Gastroesophageal sphincter (tissue), 4 donors: ENCODE measurements around the gene VAV2. TPM values are rescaled to one million over a fixed set of nuclear protein-coding genes. Genes with fewer than 3 reads are reported as not detected.
"Not testable (repeated sequence)": the region's sequence is repeated elsewhere in the genome, so short reads cannot be mapped to it uniquely, and the experiment has no call there.

Experiments used
- ATAC-seq: fragments of 150-250 bp; one replicate; pipeline ENCODE4 v1.9.1; 2016; ENCODE audit warnings: mild to moderate bottlenecking, moderate library complexity
- H3K27ac ChIP-seq, 4 donors: fragments of 200-600 bp; sonication (generic) in 3 of 4; 1 replicate in 3 of 4; 2 replicates in 1 of 4; pipeline ENCODE4 v1.5.1; 2016 to 2019
- H3K27me3 ChIP-seq: fragments of 200-600 bp; sonication (generic); one replicate; pipeline ENCODE4 v1.5.1; 2019
- H3K36me3 ChIP-seq, 2 donors: fragments of 200-600 bp; sonication (generic); one replicate each; pipeline ENCODE4 v1.5.1; 2019; ENCODE audit warnings: control low read depth in 1 of 2
- H3K4me1 ChIP-seq, 3 donors: fragments of 200-600 bp; sonication (generic); 1 replicate in 2 of 3; 2 replicates in 1 of 3; pipeline ENCODE4 v1.5.1; 2016 to 2019; ENCODE audit warnings: control low read depth in 2 of 3
- H3K4me3 ChIP-seq, 2 donors: fragments of 200-600 bp; sonication (generic); one replicate each; pipeline ENCODE4 v1.5.1; 2019; ENCODE audit warnings: mild to moderate bottlenecking in 1 of 2, moderate library complexity in 1 of 2
- H3K9me3 ChIP-seq, 3 donors: fragments of 200-600 bp; sonication (generic); one replicate each; pipeline ENCODE4 v1.5.1; 2017 to 2019; ENCODE audit warnings: control low read depth in 2 of 3
- EP300 ChIP-seq: sonication (generic); formaldehyde crosslinking; IDR thresholded peaks from one replicate; pipeline ENCODE4 v1.6.1; 2017; ENCODE audit warnings: antibody characterized with exemption, mild to moderate bottlenecking
- POLR2A ChIP-seq, 2 donors: fragments of 450-650 bp; IDR thresholded peaks; one replicate each; pipeline ENCODE4 v1.6.1; 2017; ENCODE audit warnings: antibody characterized with exemption in 2 of 2, mild to moderate bottlenecking in 2 of 2, moderate library complexity in 1 of 2
- POLR2AphosphoS5 ChIP-seq: sonication (generic); formaldehyde crosslinking; IDR thresholded peaks from one replicate; pipeline ENCODE4 v1.6.1; 2017; ENCODE audit warnings: antibody characterized with exemption
- WGBS, 2 donors: methylation state at CpG; one replicate each; pipeline ENCODE4 v1.1.5; 2018; ENCODE audit warnings: low coverage in 1 of 2; 5-methylcytosine and 5-hydroxymethylcytosine counted together
- total RNA-seq, 4 donors: library from RNA; depleted of rRNA; stranded (reverse); fragments of >200 nt; gene quantifications; one replicate each; pipeline ENCODE4 v1.1.0, GENCODE V29; 2016
- TF ChIP-seq, protein P1 (sequence below), 4 experiments: fragments of 200-600 bp in 2 of 4; fragments of 450-650 bp in 2 of 4; sonication (generic) in 1 of 4; IDR thresholded peaks; one replicate each; pipeline ENCODE4 v1.5.1; 2017 to 2019; ENCODE audit warnings: antibody characterized with exemption in 4 of 4, mild to moderate bottlenecking in 2 of 4, moderate library complexity in 2 of 4

Gene VAV2
- total RNA-seq, 4 donors from 2014 or later: 7.7 to 16.8 (median 8.9) TPM

DNA sequence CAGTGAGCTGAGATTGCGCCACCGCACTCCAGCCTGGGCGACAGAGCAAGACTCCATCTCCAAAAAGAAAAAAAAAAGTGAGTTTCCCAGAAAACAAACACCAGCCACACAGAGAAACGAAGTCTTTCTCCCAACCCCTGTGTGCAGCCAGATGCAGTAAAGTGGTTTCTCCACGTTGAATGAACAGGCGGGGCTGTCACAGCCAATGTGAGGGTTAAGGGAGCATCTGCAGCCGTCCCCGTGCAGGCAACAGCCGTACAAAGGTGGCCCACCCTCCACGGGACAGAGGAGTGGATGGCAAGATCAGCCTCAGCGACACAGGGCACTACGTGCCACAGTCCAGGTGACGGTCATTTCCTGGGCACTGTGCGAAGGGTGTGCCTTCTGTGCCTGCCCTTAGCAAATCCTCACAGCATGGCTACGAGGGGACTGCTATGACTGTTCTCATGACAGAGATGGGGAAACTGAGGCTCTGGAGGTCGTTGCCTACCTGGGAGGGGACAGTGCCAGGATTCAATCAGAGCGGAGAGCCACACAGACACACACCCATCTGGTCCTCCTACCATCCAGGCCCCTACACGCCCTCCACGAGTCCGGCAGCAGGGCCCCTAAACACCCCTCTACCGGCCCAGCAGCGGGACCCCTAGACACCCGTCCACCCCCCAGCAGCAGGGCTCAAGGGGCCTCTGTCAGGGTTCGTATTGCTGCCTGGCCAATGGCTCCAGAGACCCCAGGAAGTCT lies 2.3 kb downstream of the VAV2 start:
- whole genome bisulfite sequencing, 2 donors: 71% methylated on average over 6 of the region's 24 CpGs; no CpG with 5 or more reads in 1 of the 2 donors
- Histone ChIP-seq H3K4me1 (peaks cover 0 to 40% (median 18%) of the 10 kb centered on the region in 3 donors), H3K27me3 (no peaks in the 10 kb centered on the region)

DNA sequence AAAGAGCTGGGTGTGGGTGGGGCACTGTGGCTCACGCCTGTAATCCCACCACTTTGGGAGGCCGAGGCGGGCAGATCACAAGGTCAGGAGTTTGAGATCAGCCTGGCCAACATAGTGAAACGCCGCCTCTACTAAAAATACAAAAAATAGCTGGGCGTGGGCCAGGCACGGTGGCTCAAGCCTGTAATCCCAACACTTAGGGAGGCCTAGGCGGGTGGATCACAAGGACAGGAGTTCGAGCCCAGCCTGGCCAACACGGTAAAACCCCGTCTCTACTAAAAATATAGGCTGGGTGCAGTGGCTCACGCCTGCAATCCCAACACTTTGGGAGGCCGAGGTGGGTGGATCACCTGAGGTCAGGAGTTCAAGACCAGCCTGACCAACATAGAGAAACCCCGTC lies 3.4 kb downstream of the VAV2 start:
- H3K27me3 ChIP-seq, H3K27ac ChIP-seq, ATAC-seq, H3K36me3 ChIP-seq, H3K9me3 ChIP-seq, H3K4me3 ChIP-seq: not testable (repeated sequence)
- peaks cover 0 to 31% (median 13%) of the 10 kb centered on the region in 3 donors for H3K4me1 ChIP-seq
- 80% methylated on average over 1 of the region's 14 CpGs; no CpG with 5 or more reads in 1 of the 2 donors for WGBS, 2 donors

More for the DNA sequence above, 2.3 kb downstream of the VAV2 start:
- Histone ChIP-seq H3K36me3 (no peaks in the 10 kb centered on the region), H3K4me3 (no peak overlapping the region), H3K27ac (peak overlapping the region in 2 of 4 donors; percentile 88 to 96), H3K9me3 (no peaks in the 10 kb centered on the region)
- no peak for TF ChIP-seq POLR2A (IDR thresholded peaks at IDR 0.05)
- no peak for TF ChIP-seq POLR2AphosphoS5
- TF ChIP-seq, protein P1, sequence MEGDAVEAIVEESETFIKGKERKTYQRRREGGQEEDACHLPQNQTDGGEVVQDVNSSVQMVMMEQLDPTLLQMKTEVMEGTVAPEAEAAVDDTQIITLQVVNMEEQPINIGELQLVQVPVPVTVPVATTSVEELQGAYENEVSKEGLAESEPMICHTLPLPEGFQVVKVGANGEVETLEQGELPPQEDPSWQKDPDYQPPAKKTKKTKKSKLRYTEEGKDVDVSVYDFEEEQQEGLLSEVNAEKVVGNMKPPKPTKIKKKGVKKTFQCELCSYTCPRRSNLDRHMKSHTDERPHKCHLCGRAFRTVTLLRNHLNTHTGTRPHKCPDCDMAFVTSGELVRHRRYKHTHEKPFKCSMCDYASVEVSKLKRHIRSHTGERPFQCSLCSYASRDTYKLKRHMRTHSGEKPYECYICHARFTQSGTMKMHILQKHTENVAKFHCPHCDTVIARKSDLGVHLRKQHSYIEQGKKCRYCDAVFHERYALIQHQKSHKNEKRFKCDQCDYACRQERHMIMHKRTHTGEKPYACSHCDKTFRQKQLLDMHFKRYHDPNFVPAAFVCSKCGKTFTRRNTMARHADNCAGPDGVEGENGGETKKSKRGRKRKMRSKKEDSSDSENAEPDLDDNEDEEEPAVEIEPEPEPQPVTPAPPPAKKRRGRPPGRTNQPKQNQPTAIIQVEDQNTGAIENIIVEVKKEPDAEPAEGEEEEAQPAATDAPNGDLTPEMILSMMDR (IDR thresholded peaks at IDR 0.05): no peak
- no peak for TF ChIP-seq EP300
- ATAC-seq: no peak

DNA sequence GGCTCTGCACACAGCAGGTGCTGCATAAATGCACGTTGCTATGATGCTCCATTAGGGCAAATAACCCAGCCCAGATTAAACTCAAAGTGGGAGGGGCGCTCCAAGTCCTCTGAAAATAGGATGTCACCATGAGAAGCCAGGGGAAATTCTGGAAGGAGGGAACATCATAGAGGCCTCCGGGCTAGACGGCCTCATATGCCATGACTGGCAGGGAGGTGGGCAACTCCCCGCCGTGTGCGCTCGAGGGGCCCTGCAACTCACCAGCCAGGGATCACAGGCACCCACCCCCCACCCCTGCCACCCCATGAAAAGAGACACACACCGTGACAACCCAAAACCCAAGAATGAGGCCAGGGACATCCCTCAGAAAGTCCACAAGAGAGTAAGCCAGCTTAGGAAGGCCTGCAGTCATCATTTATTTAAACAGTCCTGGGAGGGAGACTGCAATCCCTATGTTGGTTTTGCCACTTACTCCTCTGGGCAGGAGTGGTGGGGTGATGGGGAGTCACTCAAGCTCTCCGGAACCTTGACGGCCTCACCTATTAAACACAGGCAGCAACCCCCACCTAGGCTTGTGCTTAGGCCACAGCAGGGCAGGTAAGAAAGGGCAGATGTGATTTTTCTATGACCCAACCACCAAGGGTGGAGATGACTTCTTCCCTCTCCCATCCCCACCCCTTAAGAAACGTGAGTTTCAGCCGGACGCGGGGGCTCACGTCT lies 4.0 kb downstream of the VAV2 start:
- Histone ChIP-seq H3K9me3 (no peaks in the 10 kb centered on the region), H3K4me1 (peaks cover 0 to 24% (median 10%) of the 10 kb centered on the region in 3 donors), H3K27ac (no peak overlapping the region), H3K36me3 (no peaks in the 10 kb centered on the region), H3K27me3 (no peaks in the 10 kb centered on the region), H3K4me3 (no peak overlapping the region)
- no peak for ATAC-seq
- no peak for TF ChIP-seq POLR2A (IDR thresholded peaks at IDR 0.05)
- TF ChIP-seq EP300: no peak
- TF ChIP-seq, protein P1 (IDR thresholded peaks at IDR 0.05): no peak
- TF ChIP-seq POLR2AphosphoS5: no peak
- 88 to 100% methylated on average over 1 to 6 of the region's 16 CpGs for WGBS, 2 donors

DNA sequence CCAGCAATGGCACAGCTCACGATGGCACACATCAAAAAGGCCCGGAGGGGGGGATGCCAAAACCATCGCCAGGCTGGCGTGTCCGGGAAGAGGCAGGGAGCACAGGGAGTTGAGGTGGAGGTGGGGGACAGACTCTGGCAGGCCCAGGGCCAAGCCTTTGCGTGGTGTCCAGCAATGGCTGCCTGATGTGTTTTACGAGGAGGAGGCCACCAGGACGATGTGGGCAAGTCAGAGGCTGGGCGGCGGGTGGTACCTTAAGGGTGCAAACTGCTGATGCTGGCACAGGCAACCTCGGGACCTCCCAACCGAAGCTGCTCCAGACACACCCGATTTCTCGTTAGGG lies 4.7 kb downstream of the VAV2 start:
- Histone ChIP-seq H3K27ac (no peak overlapping the region), H3K36me3 (no peaks in the 10 kb centered on the region), H3K9me3 (no peaks in the 10 kb centered on the region), H3K27me3 (no peaks in the 10 kb centered on the region), H3K4me3 (no peak overlapping the region), H3K4me1 (peaks cover 0 to 22% (median 10%) of the 10 kb centered on the region in 3 donors)
- TF ChIP-seq POLR2A (IDR thresholded peaks at IDR 0.05) (no peak), EP300 (no peak), POLR2AphosphoS5 (no peak)
- TF ChIP-seq, protein P1 (IDR thresholded peaks at IDR 0.05): no peak
- WGBS, 2 donors: 88 to 91% methylated on average over 8 to 12 of the region's 14 CpGs
- no peak for ATAC-seq

DNA sequence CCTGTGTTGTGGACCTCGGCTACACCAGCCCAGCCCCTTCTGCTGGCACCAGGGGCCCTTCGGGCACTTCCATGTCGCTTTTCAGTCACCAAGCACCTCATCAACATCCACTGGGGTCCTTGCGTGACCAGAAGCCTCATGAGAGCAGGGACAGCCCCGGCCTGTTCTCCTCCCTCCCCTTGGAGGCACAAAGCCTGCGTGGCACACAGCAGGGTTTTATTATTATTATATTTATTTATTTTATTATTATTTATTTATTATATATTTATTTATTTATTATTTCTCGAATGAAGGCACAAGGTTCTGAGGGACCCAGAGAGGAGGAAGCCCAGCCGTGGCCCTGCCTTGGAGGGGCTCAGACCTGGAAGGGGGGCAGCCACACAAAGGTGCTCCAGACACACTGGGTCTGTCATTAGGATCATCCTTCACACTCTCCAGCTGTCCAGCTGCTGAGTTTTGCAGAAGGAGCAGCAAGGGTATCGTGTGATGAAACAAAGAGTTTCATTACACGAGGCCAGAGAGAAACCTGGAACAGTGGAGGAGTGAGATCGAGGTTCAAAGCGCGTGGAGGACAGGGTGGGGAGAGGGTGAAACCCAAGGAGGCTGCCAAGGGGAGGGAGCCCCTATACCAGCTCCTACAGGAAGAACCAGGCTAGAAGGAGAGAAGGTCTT lies 5.2 kb downstream of the VAV2 start:
- Histone ChIP-seq H3K4me3 (no peak overlapping the region), H3K36me3 (no peaks in the 10 kb centered on the region), H3K4me1 (peaks cover 0 to 22% (median 10%) of the 10 kb centered on the region in 3 donors), H3K27me3 (no peaks in the 10 kb centered on the region), H3K27ac (no peak overlapping the region), H3K9me3 (no peaks in the 10 kb centered on the region)
- TF ChIP-seq, protein P1 (IDR thresholded peaks at IDR 0.05): no peak
- TF ChIP-seq POLR2AphosphoS5 (no peak), POLR2A (IDR thresholded peaks at IDR 0.05) (no peak), EP300 (no peak)
- WGBS, 2 donors: 83 to 84% methylated on average over 9 to 11 of the region's 13 CpGs
- no peak for ATAC-seq
